MG63 (cell line): Measurements from ENCODE around the gene FOXQ1. TPM values are rescaled to one million over a fixed set of nuclear protein-coding genes. Genes with fewer than 3 reads are reported as not detected.

Experiments used
- DNase-seq: peaks from one replicate; pipeline ENCODE4 v3.0.0-alpha.2; 2020
- H3K27me3 ChIP-seq: fragments of 250-450 bp; sonication (Bioruptor Pico); 2 replicates; pipeline ENCODE4 v1.5.1; 2020; ENCODE audit warnings: mild to moderate bottlenecking, moderate library complexity
- H3K36me3 ChIP-seq: fragments of 250-450 bp; sonication (Bioruptor Pico); 2 replicates; pipeline ENCODE4 v1.5.1; 2020; ENCODE audit warnings: mild to moderate bottlenecking, moderate library complexity
- H3K4me3 ChIP-seq: fragments of 250-450 bp; sonication (Bioruptor Pico); 2 replicates; pipeline ENCODE4 v1.5.1; 2020; ENCODE audit warnings: mild to moderate bottlenecking, moderate library complexity
- H3K9me3 ChIP-seq: fragments of 250-450 bp; sonication (Bioruptor Pico); 2 replicates; pipeline ENCODE4 v1.5.1; 2020; ENCODE audit warnings: mild to moderate bottlenecking, moderate library complexity
- total RNA-seq: library from RNA; depleted of rRNA; stranded (reverse); fragments of >200 nt; shearing (Covaris generic); gene quantifications from 2 replicates; pipeline ENCODE4 v1.2.3, GENCODE V29; 2014; ENCODE audit warnings: low replicate concordance; rRNA removed

Gene FOXQ1, protein sequence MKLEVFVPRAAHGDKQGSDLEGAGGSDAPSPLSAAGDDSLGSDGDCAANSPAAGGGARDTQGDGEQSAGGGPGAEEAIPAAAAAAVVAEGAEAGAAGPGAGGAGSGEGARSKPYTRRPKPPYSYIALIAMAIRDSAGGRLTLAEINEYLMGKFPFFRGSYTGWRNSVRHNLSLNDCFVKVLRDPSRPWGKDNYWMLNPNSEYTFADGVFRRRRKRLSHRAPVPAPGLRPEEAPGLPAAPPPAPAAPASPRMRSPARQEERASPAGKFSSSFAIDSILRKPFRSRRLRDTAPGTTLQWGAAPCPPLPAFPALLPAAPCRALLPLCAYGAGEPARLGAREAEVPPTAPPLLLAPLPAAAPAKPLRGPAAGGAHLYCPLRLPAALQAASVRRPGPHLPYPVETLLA
- 0.56 TPM in 1 of 2 replicates, not detected in the other for total RNA-seq

GRCh38 chr6:1311400-1312202 lies at the start of gene FOXQ1:
Gene FOXQ1 (plus strand): TSS chr6:1312098. CDS start chr6:1312705, 607 bp downstream.
- Histone ChIP-seq H3K27me3 (peaks cover 4% of the 10 kb centered on the region; the same call in 1 of the 2 replicates), H3K4me3 (peak within 1 kb of the TSS; percentile 44), H3K36me3 (no peaks in the 10 kb centered on the region), H3K9me3 (no peaks in the 10 kb centered on the region)
- peak; percentile 51 for DNase-seq

GRCh38 chr6:1262704-1263038 lies 49.2 kb upstream of the FOXQ1 start:
- no peaks in the 10 kb centered on the region for H3K9me3 ChIP-seq
- no peak for DNase-seq
- H3K4me3 ChIP-seq: no peak overlapping the region
- no peaks in the 10 kb centered on the region for H3K27me3 ChIP-seq
- H3K36me3 ChIP-seq: no peaks in the 10 kb centered on the region

- Histone ChIP-seq H3K36me3 (no peaks in the 10 kb centered on the region), H3K4me3 (no peak overlapping the region), H3K27me3 (no peaks in the 10 kb centered on the region), H3K9me3 (no peaks in the 10 kb centered on the region)
- no peak for DNase-seq
These were observed 48.7 kb upstream of the FOXQ1 start for GRCh38 chr6:1263039-1263849.

DNA sequence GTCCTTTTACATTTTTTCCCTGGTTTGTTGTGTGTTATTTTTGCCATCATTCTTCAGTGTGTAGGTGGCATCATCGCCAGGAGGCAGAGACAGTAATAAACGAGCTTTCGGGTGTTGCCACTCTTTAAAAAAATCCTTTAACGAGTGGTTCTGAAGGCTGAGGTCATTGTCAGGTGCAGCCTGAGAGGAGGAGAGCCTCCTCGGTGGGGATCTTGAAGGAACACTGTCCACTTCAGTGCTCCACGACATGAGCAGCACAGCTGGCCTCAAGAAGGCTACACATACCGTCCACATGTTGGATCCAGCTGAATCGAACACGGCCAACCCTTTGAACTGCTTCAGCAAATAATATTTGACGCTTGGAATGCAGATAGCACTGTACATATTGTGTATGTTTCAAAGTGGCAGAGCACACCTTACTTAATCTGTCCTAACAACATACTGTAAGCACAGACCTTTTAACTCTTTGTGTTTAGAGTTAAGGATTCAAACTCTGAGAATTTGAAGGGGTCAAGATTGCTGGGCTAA lies 48.0 kb upstream of the FOXQ1 start:
- Histone ChIP-seq H3K4me3 (no peak overlapping the region), H3K36me3 (no peaks in the 10 kb centered on the region), H3K27me3 (no peaks in the 10 kb centered on the region), H3K9me3 (no peaks in the 10 kb centered on the region)
- DNase-seq: no peak

- no peak for DNase-seq
- Histone ChIP-seq H3K36me3 (no peaks in the 10 kb centered on the region), H3K9me3 (no peaks in the 10 kb centered on the region)
These were observed 47.1 kb upstream of the FOXQ1 start for GRCh38 chr6:1264619-1265445.

GRCh38 chr6:1266686-1267056 lies 45.2 kb upstream of the FOXQ1 start:
- H3K27me3 ChIP-seq: no peaks in the 10 kb centered on the region

More at GRCh38 chr6:1264619-1265445, 47.1 kb upstream of the FOXQ1 start:
- no peaks in the 10 kb centered on the region for H3K27me3 ChIP-seq
- H3K4me3 ChIP-seq: no peak overlapping the region

GRCh38 chr6:1267057-1267732 lies 44.7 kb upstream of the FOXQ1 start:
- no peaks in the 10 kb centered on the region for H3K9me3 ChIP-seq
- H3K4me3 ChIP-seq: no peak overlapping the region
- H3K27me3 ChIP-seq: no peaks in the 10 kb centered on the region
- no peaks in the 10 kb centered on the region for H3K36me3 ChIP-seq
- DNase-seq: peak; percentile 31

More at GRCh38 chr6:1266686-1267056, 45.2 kb upstream of the FOXQ1 start:
- no peak overlapping the region for H3K4me3 ChIP-seq
- no peak for DNase-seq
- no peaks in the 10 kb centered on the region for H3K36me3 ChIP-seq
- no peaks in the 10 kb centered on the region for H3K9me3 ChIP-seq

GRCh38 chr6:1267790-1268762 lies 43.8 kb upstream of the FOXQ1 start:
- no peak for DNase-seq
- Histone ChIP-seq H3K27me3 (no peaks in the 10 kb centered on the region), H3K4me3 (no peak overlapping the region), H3K36me3 (no peaks in the 10 kb centered on the region), H3K9me3 (no peaks in the 10 kb centered on the region)

DNA sequence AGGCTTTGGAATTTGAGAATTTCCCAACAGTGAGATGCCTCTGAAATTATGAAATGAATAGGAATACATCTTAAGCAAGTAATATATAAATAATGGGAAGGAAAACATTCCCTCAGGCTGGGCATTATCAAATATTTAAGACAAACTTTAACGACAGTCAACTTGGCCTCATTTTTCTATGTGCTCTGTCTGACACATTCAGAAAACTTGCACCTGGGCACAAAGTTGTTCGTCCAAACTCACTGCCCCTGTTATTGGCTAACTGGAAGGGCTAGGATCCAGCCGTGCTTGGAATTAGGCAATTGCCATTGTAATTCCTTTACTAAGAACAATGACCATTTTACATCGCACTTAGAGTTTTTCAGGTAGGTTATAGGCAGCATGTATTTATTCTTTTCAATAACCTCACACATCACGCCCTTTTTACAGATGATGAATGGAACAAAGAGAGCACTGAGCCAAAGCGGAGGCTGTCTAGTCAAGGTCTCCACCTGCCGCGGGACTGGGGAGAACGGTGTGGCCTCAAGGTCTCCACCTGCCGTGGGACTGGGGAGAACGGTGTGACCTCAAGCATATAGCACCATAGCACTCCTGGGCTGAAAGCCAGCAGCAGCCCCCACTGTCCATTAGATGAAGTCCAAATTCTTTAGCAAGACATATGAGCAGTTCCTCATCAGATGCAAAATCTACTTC lies 40.7 kb upstream of the FOXQ1 start:
- no peak for DNase-seq
- no peaks in the 10 kb centered on the region for H3K27me3 ChIP-seq
- no peaks in the 10 kb centered on the region for H3K36me3 ChIP-seq
- no peak overlapping the region for H3K4me3 ChIP-seq
- H3K9me3 ChIP-seq: no peaks in the 10 kb centered on the region

GRCh38 chr6:1278061-1278720 lies 33.7 kb upstream of the FOXQ1 start:
- no peak for DNase-seq
- no peak overlapping the region for H3K4me3 ChIP-seq
- no peaks in the 10 kb centered on the region for H3K36me3 ChIP-seq
- H3K9me3 ChIP-seq: no peaks in the 10 kb centered on the region
- no peaks in the 10 kb centered on the region for H3K27me3 ChIP-seq

GRCh38 chr6:1279065-1279464 lies 32.8 kb upstream of the FOXQ1 start:
- Histone ChIP-seq H3K36me3 (no peaks in the 10 kb centered on the region), H3K4me3 (no peak overlapping the region), H3K9me3 (no peaks in the 10 kb centered on the region), H3K27me3 (no peaks in the 10 kb centered on the region)
- DNase-seq: no peak

- no peaks in the 10 kb centered on the region for H3K9me3 ChIP-seq
- H3K27me3 ChIP-seq: no peaks in the 10 kb centered on the region
- H3K36me3 ChIP-seq: no peaks in the 10 kb centered on the region
- DNase-seq: no peak
- H3K4me3 ChIP-seq: no peak overlapping the region
These were observed 31.1 kb upstream of the FOXQ1 start for GRCh38 chr6:1280666-1281300.

DNA sequence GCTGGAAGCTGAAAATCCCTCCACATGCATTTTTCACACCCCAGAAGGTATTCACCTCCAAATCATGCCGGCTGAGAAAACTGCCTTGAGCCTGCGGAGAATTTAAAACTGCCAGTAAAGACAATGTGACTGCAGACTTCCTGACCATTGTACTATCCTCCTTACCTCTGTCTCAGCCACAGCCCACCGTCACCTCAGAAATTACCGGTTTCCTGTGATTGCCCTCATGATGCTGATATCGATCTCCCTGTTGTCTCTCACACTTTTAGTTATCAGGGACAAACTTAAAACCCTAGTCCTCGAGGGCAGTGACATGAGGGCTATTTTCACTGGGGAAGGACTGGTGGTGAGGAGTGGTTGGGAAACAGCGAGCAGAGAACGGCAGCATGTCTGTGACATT lies 30.2 kb upstream of the FOXQ1 start:
- no peaks in the 10 kb centered on the region for H3K36me3 ChIP-seq
- H3K27me3 ChIP-seq: no peaks in the 10 kb centered on the region
- DNase-seq: no peak
- H3K4me3 ChIP-seq: no peak overlapping the region
- H3K9me3 ChIP-seq: no peaks in the 10 kb centered on the region
